Cortex of kidney (tissue), 1 donor: ENCODE results near the gene IFNG.
"Not testable (repeated sequence)": the region's sequence is repeated elsewhere in the genome, so short reads cannot be mapped to it uniquely, and the experiment has no call there.

Source experiments
- DNase-seq: peaks from one replicate; lab custom pipeline; 2025; lab: John Stamatoyannopoulos, UW

IFNG gene

GRCh38 chr12:68159681-68160304, at the start of gene IFNG:
Gene IFNG (minus strand): TSS chr12:68159740. CDS start chr12:68159615, 125 bp downstream.
- no peak for DNase-seq

- not testable (repeated sequence) for DNase-seq
Measured at GRCh38 chr12:68209048-68209728, 49.6 kb upstream of the IFNG start.

GRCh38 chr12:68207276-68207675, 47.7 kb upstream of the IFNG start:
- no peak for DNase-seq

GRCh38 chr12:68206446-68206845, 46.9 kb upstream of the IFNG start:
- DNase-seq: no peak

GRCh38 chr12:68203460-68203875, 43.9 kb upstream of the IFNG start:
- DNase-seq: no peak

- DNase-seq: no peak
Measured at GRCh38 chr12:68200854-68201253, 41.3 kb upstream of the IFNG start.

GRCh38 chr12:68199127-68199526, 39.6 kb upstream of the IFNG start:
- no peak for DNase-seq

GRCh38 chr12:68198507-68199086, 39.1 kb upstream of the IFNG start:
- DNase-seq: no peak

GRCh38 chr12:68190301-68190700, 30.8 kb upstream of the IFNG start:
- DNase-seq: no peak

GRCh38 chr12:68189821-68190242, 30.3 kb upstream of the IFNG start:
- DNase-seq: no peak

GRCh38 chr12:68185598-68185997, 26.1 kb upstream of the IFNG start:
- DNase-seq: no peak

GRCh38 chr12:68180792-68181744, 21.5 kb upstream of the IFNG start:
- DNase-seq: no peak

GRCh38 chr12:68178774-68179439, 19.4 kb upstream of the IFNG start:
- no peak for DNase-seq

GRCh38 chr12:68178184-68178583, 18.6 kb upstream of the IFNG start:
- DNase-seq: no peak

- no peak for DNase-seq
Measured at GRCh38 chr12:68177562-68177961, 18.0 kb upstream of the IFNG start.

GRCh38 chr12:68176257-68176656, 16.7 kb upstream of the IFNG start:
- no peak for DNase-seq

- DNase-seq: no peak
Measured at GRCh38 chr12:68175557-68176061, 16.1 kb upstream of the IFNG start.

- not testable (repeated sequence) for DNase-seq
Measured at GRCh38 chr12:68174761-68175160, 15.2 kb upstream of the IFNG start.

GRCh38 chr12:68173792-68174191, 14.3 kb upstream of the IFNG start:
- no peak for DNase-seq

- no peak for DNase-seq
Measured at GRCh38 chr12:68170726-68171125, 11.2 kb upstream of the IFNG start.

GRCh38 chr12:68169213-68169889, 9.8 kb upstream of the IFNG start:
- DNase-seq: no peak
